Measurements from ENCODE around the gene NTN1. TPM values are rescaled to one million over a fixed set of nuclear protein-coding genes. Genes with fewer than 3 reads are reported as not detected.
A peak's percentile ranks its signal among the peaks of the same experiment; 100 is the strongest.
"Not testable (repeated sequence)": the region's sequence is repeated elsewhere in the genome, so short reads cannot be mapped to it uniquely, and the experiment has no call there.

NTN1 gene
- total RNA-seq: under 1 TPM; 0.29 to 0.31 TPM

DNA sequence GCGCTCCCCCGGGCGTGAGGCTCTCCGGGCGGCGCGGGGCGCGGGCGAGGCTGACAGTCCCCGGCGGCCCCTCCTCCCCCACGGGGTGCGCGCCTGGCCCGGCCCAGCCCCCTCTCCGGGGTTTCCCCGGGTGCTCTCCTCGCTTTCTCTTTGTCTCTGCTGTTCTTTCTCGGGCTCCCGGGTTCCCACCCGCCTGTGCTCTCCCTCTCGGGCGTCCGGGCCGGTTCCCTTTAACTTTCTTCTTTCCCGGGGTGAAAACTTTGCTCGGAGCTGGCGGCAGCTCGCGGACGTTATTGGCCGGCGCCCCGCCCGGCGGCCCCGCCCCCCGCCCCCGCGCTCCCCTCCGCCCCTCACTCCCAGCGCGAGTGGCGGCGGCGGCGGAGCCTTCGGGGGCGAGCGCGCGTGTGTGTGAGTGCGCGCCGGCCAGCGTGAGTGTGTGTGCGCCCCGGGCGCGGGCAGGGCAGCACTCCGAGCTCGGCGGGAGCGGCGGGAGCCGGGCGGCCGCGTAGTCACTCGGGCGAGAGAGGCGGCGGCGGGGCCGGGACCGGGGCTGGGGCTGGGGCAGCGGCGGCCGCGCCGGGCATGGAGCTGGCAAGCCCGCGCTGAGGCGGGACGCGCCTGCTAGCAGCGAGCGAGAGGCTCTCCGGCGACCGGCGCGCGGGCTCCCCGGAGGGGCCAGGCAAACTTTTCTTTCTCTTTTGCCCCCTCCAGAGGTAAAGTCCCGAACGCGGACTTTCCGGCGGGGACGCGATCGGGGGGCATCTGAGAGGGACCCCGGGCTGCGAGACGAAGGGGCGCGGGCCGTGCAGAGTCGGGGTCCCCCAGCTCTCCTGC, at the start of gene NTN1:
TSS of gene NTN1 (plus strand) at position 353 of the 834 bp plus-strand sequence. CDS start 864 bp downstream, outside the sequence.
- intact Hi-C loops (cut with micrococcal nuclease): no loop called here
- Mint-ChIP-seq H3K27ac (no peak within 1 kb of the TSS), H3K36me3 (no peaks in the 10 kb centered on the region), H3K4me1 (ENCODE audit: low read depth) (peaks cover 10% of the 10 kb centered on the region), H3K9me3 (no peaks in the 10 kb centered on the region), H3K4me3 (peak within 1 kb of the TSS; percentile 68), H3K27me3 (peaks cover 52% of the 10 kb centered on the region)
- ChIA-PET POLR2A (no interaction called here), CTCF (interaction anchor here (1.2 kb wide), 1 partner anchor 19 kb away, joined by 3 read pairs; no protein-coding TSS in a partner anchor)
- peak; percentile 70 for DNase-seq

GRCh38 chr17:8975091-8975725, 46.1 kb upstream of the NTN1 start:
- Mint-ChIP-seq H3K4me3 (no peak overlapping the region), H3K27ac (no peak overlapping the region), H3K36me3 (no peaks in the 10 kb centered on the region), H3K9me3 (peaks cover 6% of the 10 kb centered on the region), H3K27me3 (no peaks in the 10 kb centered on the region), H3K4me1 (ENCODE audit: low read depth) (no peaks in the 10 kb centered on the region)
- intact Hi-C loops (cut with micrococcal nuclease): no loop called here
- no peak for DNase-seq
- ChIA-PET CTCF (interaction anchor here (1.1 kb wide), 1 partner anchor 23 kb away, joined by 3 read pairs; no protein-coding TSS in a partner anchor), POLR2A (no interaction called here)

GRCh38 chr17:8976638-8977037, 44.7 kb upstream of the NTN1 start:
- no peaks in the 10 kb centered on the region for H3K9me3 Mint-ChIP-seq
- POLR2A ChIA-PET: no interaction called here
- DNase-seq: no peak
- no peak overlapping the region for H3K4me3 Mint-ChIP-seq
- H3K4me1 Mint-ChIP-seq (ENCODE audit: low read depth): no peaks in the 10 kb centered on the region
- no peaks in the 10 kb centered on the region for H3K27me3 Mint-ChIP-seq
- intact Hi-C loops (cut with micrococcal nuclease): no loop called here
- CTCF ChIA-PET: interaction anchor here (1.3 kb wide), 1 partner anchor 22 kb away, joined by 5 read pairs; no protein-coding TSS in a partner anchor
- no peaks in the 10 kb centered on the region for H3K36me3 Mint-ChIP-seq
- H3K27ac Mint-ChIP-seq: no peak overlapping the region

DNA sequence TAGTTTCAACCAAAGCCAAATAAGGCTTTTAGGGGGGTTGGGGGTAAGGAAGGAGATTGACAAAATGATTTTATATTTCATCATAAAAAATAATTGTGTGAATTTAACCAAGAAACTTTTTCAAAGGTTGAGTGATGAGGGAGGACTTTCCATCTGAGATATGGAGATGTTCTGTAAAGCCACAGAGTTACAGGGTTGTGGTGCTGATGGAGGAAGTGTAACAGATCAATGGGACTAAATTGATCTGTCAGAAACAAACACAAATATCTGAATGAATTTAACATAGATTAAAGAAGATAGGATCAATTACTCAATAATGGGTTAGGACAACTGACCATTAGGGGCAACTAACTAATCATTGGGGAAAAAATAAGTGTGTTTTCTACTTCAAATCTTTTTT, 41.6 kb upstream of the NTN1 start:
- H3K4me1 Mint-ChIP-seq (ENCODE audit: low read depth): no peaks in the 10 kb centered on the region
- CTCF ChIA-PET: no interaction called here
- POLR2A ChIA-PET: no interaction called here
- intact Hi-C loops (cut with micrococcal nuclease): no loop called here
- H3K27me3 Mint-ChIP-seq: no peaks in the 10 kb centered on the region
- no peak for DNase-seq
- H3K9me3 Mint-ChIP-seq: no peaks in the 10 kb centered on the region
- no peaks in the 10 kb centered on the region for H3K36me3 Mint-ChIP-seq
- no peak overlapping the region for H3K4me3 Mint-ChIP-seq
- H3K27ac Mint-ChIP-seq: no peak overlapping the region

- CTCF ChIA-PET: no interaction called here
- Mint-ChIP-seq H3K36me3 (no peaks in the 10 kb centered on the region), H3K9me3 (peaks cover 9% of the 10 kb centered on the region), H3K4me1 (ENCODE audit: low read depth) (peaks cover 15% of the 10 kb centered on the region), H3K4me3 (no peak overlapping the region), H3K27ac (no peak overlapping the region), H3K27me3 (no peaks in the 10 kb centered on the region)
- POLR2A ChIA-PET: no interaction called here
- intact Hi-C loops (cut with micrococcal nuclease): no loop called here
- no peak for DNase-seq
Observed at GRCh38 chr17:8981443-8981842, 39.9 kb upstream of the NTN1 start.

GRCh38 chr17:8984225-8984624, 37.1 kb upstream of the NTN1 start:
- Mint-ChIP-seq H3K9me3 (peaks cover 14% of the 10 kb centered on the region), H3K4me1 (ENCODE audit: low read depth) (peaks cover 15% of the 10 kb centered on the region)
- H3K4me3 Mint-ChIP-seq; H3K27me3 Mint-ChIP-seq; intact Hi-C loops (cut with micrococcal nuclease); H3K36me3 Mint-ChIP-seq; DNase-seq; H3K27ac Mint-ChIP-seq; POLR2A ChIA-PET: not testable (repeated sequence)
- CTCF ChIA-PET: interaction anchor here (3.0 kb wide), 1 partner anchor 14 kb away, joined by 22 read pairs; no protein-coding TSS in a partner anchor

GRCh38 chr17:8985054-8985701, 36.1 kb upstream of the NTN1 start:
- H3K27me3 Mint-ChIP-seq: peaks cover 2% of the 10 kb centered on the region
- intact Hi-C loops (cut with micrococcal nuclease): no loop called here
- peaks cover 15% of the 10 kb centered on the region for H3K4me1 Mint-ChIP-seq (ENCODE audit: low read depth)

DNA sequence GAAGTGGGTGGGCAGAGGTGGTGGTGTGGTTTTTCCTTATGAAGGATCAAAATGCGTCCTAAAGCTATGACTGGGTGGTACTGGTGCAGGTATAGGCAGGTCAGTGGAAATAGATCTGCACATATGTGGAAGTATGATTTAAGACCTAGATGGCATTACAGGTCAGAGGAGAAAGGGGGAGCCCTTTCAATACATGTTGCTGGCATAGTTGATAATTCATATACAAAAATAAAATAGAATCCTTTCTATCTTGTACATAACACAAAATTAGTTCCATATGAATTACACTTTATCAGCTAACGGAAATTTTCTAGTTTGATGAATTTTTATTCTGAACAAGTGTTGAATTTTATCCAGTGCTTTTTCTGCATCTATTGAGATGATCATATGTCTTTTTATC, 35.0 kb upstream of the NTN1 start:
- DNase-seq: no peak
- ChIA-PET POLR2A (no interaction called here), CTCF (interaction anchor here (3.0 kb wide), 1 partner anchor 12 kb away, joined by 22 read pairs; no protein-coding TSS in a partner anchor)
- Mint-ChIP-seq H3K27me3 (peaks cover 3% of the 10 kb centered on the region), H3K36me3 (peaks cover 2% of the 10 kb centered on the region), H3K4me1 (ENCODE audit: low read depth) (peaks cover 15% of the 10 kb centered on the region), H3K27ac (no peak overlapping the region), H3K9me3 (peaks cover 14% of the 10 kb centered on the region), H3K4me3 (no peak overlapping the region)
- intact Hi-C loops (cut with micrococcal nuclease): no loop called here

More at GRCh38 chr17:8985054-8985701, 36.1 kb upstream of the NTN1 start:
- Mint-ChIP-seq H3K27ac (no peak overlapping the region), H3K9me3 (peaks cover 14% of the 10 kb centered on the region), H3K4me3 (no peak overlapping the region), H3K36me3 (peaks cover 2% of the 10 kb centered on the region)
- DNase-seq: peak; percentile 50
- ChIA-PET CTCF (interaction anchor here (1.5 to 3.0 kb wide), 2 partner anchors 10 to 13 kb away, joined by 4 to 22 read pairs; no protein-coding TSS in a partner anchor), POLR2A (no interaction called here)

DNA sequence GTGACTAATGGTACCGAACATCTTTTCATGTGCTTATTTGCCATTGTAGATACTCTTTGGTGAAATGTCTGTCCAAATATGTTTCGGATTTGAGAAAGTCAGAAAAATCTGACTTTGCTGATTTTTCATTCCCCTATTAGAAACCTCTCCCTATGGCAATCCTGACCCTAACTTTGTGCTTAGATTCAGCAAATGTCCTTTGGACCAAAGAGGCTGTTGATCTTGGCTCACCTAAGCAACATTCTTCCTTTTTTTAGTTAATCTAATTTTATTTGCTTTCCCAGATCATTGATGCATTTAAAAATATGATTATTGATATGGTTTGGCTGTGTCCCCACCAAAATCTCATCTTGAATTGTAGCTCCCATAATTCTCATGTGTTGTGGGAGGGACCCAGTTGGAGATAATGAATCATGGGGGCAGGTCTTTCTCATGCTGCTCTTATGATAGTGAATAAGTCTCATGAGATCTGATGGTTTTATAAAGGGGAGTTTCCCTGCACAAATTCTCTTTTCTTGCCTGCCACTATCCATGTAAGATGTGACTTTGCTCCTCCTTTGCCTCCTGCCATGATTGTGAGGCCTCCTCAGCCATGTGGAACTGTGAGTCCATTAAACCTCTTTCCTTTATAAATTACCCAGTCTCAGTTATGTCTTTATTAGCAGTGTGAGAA, 32.9 kb upstream of the NTN1 start:
- POLR2A ChIA-PET; intact Hi-C loops (cut with micrococcal nuclease); H3K4me3 Mint-ChIP-seq; H3K27me3 Mint-ChIP-seq; H3K36me3 Mint-ChIP-seq; H3K27ac Mint-ChIP-seq; DNase-seq: not testable (repeated sequence)
- CTCF ChIA-PET: interaction anchor here (0.6 to 1.5 kb wide), 2 partner anchors 14 to 78 kb away, joined by 3 read pairs; no protein-coding TSS in a partner anchor
- H3K4me1 Mint-ChIP-seq (ENCODE audit: low read depth): peaks cover 17% of the 10 kb centered on the region
- peaks cover 14% of the 10 kb centered on the region for H3K9me3 Mint-ChIP-seq

DNA sequence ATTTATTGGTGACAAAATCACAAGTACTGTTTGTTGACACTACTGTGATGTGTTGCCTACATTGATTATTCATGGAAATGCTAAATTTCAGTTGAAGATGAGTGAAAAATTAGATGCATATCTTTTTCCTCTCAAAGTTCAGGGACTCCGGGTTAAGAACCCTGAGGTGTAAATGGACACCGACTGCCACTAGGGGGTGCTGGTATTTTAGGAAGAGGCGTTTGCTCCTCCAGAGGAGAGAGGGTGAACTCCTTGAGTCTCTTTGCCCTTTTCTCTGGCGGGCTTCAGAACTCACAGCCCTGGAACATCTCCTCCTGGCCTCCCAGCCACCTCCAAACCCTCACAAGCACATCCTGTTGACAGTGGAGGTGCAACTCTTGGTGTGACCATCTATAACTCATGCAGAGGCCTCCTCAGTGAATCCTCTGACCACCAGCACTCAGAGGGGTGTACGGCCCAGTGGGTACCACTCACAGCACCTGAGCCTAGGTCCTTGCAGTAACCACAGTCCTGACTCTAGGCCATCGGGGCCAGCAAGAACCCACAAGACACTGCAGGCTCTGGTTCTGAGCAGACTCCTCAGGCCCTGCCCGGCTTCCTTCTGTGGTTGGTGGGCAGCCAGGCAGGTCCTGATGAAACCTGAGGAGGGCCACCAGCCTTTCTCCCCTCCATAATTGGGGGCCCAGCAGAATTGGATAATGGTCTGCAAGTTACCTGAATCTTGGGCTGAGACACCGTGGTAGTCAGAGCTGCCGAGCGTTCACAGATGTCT, 29.6 kb upstream of the NTN1 start:
- H3K27ac Mint-ChIP-seq: no peak overlapping the region
- H3K9me3 Mint-ChIP-seq: peaks cover 5% of the 10 kb centered on the region
- peak; percentile 80 for DNase-seq
- H3K27me3 Mint-ChIP-seq: peaks cover 4% of the 10 kb centered on the region
- ChIA-PET POLR2A (no interaction called here), CTCF (interaction anchor here (0.8 to 1.3 kb wide), 3 partner anchors 18 to 27 kb away, joined by 3 to 4 read pairs (median 4); partner anchors contain the start of gene PIK3R5)
- peaks cover 2% of the 10 kb centered on the region for H3K36me3 Mint-ChIP-seq
- H3K4me3 Mint-ChIP-seq: no peak overlapping the region
- intact Hi-C loops (cut with micrococcal nuclease): loop anchor here (10.0 kb wide), 1 partner anchor 303 kb away; no protein-coding TSS in a partner anchor
- H3K4me1 Mint-ChIP-seq (ENCODE audit: low read depth): peaks cover 3% of the 10 kb centered on the region

DNA sequence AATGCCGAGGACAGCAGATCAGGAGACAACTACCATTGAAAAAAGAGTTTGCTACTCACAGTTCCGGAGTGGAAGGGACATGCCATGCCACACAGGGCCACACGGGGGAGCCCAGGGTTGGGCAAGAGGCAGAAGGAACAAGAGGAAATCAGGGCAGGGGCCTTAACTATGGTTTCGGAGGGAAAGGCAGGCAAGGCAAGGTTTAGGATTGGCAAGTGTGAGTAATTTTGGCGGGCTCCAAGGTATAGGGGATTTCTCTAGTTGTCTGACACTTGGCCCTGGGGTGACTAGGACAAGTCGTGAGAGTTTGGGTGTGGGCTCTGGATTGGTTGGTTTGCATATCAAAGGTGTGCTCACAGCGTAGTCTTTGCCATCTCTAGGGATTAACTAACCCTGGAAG, 27.0 kb upstream of the NTN1 start:
- intact Hi-C loops (cut with micrococcal nuclease): loop anchor here (10.0 kb wide), 1 partner anchor 300 kb away; no protein-coding TSS in a partner anchor
- Mint-ChIP-seq H3K4me1 (ENCODE audit: low read depth) (peaks cover 5% of the 10 kb centered on the region), H3K27me3 (peaks cover 4% of the 10 kb centered on the region), H3K27ac (no peak overlapping the region), H3K4me3 (no peak overlapping the region), H3K36me3 (no peaks in the 10 kb centered on the region), H3K9me3 (no peaks in the 10 kb centered on the region)
- ChIA-PET CTCF (interaction anchor here (0.7 to 1.2 kb wide), 4 partner anchors 30 to 535 kb away, joined by 3 to 5 read pairs (median 3); no protein-coding TSS in a partner anchor), POLR2A (no interaction called here)
- DNase-seq: peak; percentile 76

All from activated CD4-positive, alpha-beta memory T cell treated with anti-CD3 and anti-CD28 coated beads for 36 hours (primary cell).